Neural progenitor cell (in vitro differentiated cells): ENCODE data around the gene RUNX1.

ENCODE experiments used
- EZH2 ChIP-seq: fragments of 200-600 bp; sonication (generic); IDR thresholded peaks from 2 replicates; pipeline ENCODE4 v1.6.1; 2017; ENCODE audit warnings: antibody characterized with exemption, mild to moderate bottlenecking, moderate library complexity
- EZH2phosphoT487 ChIP-seq: fragments of 200-600 bp; sonication (generic); IDR thresholded peaks from 2 replicates; pipeline ENCODE4 v1.6.1; 2017; ENCODE audit warnings: antibody characterized with exemption
- TF ChIP-seq, protein P1 (sequence below): fragments of 200-600 bp; sonication (generic); IDR thresholded peaks from 2 replicates; pipeline ENCODE4 v1.5.1; 2017; ENCODE audit warnings: antibody characterized with exemption, mild to moderate bottlenecking

GRCh38 chr21:34990842-34991241 is 58.3 kb downstream of the RUNX1 start:
- TF ChIP-seq EZH2 (no peak), EZH2phosphoT487 (no peak)
- TF ChIP-seq, protein P1, sequence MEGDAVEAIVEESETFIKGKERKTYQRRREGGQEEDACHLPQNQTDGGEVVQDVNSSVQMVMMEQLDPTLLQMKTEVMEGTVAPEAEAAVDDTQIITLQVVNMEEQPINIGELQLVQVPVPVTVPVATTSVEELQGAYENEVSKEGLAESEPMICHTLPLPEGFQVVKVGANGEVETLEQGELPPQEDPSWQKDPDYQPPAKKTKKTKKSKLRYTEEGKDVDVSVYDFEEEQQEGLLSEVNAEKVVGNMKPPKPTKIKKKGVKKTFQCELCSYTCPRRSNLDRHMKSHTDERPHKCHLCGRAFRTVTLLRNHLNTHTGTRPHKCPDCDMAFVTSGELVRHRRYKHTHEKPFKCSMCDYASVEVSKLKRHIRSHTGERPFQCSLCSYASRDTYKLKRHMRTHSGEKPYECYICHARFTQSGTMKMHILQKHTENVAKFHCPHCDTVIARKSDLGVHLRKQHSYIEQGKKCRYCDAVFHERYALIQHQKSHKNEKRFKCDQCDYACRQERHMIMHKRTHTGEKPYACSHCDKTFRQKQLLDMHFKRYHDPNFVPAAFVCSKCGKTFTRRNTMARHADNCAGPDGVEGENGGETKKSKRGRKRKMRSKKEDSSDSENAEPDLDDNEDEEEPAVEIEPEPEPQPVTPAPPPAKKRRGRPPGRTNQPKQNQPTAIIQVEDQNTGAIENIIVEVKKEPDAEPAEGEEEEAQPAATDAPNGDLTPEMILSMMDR = no peak
